Activated naive CD4-positive, alpha-beta T cell (primary cell): Measurements from ENCODE around the gene LPIN3.

Experiments
- DNase-seq, 4 experiments: peaks; one replicate each; lab custom pipeline; 2025; lab: John Stamatoyannopoulos, UW

LPIN3 gene

DNA sequence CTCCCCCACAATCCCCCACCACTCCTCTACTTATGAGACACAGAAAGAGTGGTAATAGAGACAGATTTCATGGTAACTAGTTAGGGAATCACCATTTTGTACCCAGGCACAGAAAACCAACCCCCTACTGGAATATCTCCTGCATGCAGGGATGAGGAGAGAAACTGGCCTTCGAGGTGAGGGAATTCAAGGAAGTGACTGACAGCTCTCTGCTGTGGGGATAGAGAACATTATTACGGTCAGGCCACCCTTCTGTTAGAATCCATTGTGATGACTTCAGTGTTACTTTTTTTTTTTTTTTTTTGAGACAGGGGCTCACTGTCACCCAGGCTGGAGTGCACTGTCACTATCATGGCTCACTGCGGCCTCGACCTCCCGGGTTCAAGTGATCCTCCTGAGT is 13.4 kb upstream of the LPIN3 start:
- DNase-seq = no peak

DNA sequence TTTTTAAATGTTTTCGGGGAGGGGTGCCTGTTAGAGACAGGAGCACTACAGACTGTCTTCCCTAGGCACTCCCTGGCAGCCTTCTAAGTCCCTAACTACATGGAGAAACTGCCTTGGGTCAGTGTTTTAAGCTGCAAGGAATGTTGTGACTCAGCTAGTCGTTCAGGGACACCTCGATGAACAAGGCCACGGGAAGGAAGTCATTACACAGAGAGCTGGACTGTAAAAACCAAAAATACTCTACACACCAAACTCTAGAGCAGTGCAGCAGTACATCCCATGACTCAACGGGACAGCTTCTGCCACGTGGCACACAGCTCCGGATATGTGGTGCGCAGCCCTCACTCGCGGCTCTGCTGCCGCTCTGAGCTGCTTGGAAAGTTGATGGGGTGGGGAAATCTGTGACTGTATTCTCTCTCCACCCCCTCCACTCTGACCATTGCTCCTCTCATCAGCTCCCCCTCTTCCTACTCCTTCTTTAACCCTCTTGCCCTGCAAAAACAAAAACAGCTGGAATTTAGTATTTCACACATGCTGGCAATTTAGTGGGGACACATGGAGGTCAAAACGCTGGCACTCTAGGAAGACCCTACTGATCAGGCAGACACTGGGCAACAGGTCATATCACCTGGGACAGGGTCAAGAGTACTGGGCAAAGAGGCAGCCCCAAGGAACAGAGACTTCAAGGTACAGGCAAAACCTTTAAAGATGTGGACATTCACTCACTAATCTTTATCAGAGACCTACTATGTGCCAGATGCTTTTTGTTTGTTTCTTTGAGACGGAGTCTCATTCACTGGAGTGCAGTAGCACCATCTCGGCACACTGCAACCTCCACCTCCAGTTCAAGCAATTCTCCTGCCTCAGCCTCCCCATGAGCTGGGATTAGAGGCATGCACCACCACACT is 10.9 kb upstream of the LPIN3 start:
- peak; percentile 6 to 43 (median 18) for DNase-seq

DNA sequence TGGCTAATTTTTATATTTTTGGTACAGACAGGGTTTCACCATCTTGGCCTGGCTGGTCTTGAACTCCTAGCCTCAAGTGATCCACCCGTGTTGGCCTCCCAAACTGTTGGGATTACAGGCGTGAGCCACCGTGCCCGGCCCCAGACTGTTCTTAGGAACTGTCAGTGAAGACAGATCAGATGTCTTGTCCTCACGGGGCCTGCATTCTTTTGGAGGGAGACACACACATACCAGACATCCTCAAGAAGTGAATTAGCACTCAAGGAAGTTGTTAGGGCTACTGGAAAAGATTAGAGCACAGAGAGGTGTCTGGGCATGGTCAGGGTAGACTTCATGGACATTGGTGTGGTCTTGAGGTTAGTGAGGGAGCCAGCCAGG is 10.3 kb upstream of the LPIN3 start:
- DNase-seq = no peak

DNA sequence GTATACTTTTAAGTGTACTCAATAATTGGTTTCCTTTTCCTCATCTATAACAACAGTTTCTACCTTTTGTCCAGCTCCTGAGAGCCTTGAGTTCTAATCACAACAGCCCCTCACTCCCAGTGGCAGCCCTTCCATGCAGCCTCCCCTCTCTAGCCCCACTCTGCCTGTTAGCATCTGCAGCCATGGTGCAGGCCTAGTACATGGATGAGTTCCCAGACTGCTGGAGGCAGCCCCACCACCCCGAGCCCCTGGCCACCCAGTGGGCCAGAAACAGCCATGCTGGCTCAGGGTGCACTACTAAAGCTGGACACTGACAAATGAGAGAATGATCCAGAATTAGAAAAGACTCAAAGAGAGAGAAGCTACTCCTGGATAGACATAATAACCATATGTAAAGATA is 9.7 kb upstream of the LPIN3 start:
- DNase-seq = no peak

DNA sequence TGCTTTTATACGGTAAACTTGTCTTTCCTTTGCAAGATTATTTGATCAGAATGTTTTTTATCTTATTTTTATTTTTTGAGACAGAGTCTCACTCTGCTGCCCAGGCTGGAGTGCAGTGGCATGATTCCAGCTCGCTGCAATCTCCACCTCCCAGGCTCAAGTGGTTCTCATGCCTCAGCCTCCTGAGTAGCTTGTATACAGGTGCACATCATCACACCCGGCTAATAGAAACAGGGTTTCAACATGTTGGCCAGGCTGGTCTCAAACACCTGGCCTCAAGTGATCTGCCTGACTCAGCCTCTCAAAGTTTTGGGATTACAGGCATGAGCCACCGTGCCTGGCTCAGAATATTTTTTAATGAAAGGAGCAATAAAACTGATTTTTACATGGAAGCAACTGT is 8.9 kb upstream of the LPIN3 start:
- DNase-seq = no peak

DNA sequence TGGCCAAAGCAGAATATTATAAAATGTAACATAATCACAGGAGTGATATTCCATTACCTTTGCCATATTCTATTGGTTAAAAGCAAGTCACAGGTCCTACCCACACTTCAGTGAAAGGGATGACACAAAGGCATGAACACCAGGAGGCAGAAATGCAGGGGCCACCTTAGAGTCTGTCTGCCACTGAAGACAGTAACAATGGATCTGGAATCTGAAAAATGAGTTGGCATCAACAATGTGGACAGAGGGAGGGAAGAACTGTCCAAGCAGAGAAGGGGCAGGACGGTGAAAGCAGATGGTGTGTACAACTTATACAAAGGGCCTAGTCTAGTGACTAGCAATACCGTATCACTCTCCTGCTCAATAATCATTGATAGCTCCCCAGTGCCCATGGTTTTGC is 6.6 kb upstream of the LPIN3 start:
- DNase-seq = no peak

DNA sequence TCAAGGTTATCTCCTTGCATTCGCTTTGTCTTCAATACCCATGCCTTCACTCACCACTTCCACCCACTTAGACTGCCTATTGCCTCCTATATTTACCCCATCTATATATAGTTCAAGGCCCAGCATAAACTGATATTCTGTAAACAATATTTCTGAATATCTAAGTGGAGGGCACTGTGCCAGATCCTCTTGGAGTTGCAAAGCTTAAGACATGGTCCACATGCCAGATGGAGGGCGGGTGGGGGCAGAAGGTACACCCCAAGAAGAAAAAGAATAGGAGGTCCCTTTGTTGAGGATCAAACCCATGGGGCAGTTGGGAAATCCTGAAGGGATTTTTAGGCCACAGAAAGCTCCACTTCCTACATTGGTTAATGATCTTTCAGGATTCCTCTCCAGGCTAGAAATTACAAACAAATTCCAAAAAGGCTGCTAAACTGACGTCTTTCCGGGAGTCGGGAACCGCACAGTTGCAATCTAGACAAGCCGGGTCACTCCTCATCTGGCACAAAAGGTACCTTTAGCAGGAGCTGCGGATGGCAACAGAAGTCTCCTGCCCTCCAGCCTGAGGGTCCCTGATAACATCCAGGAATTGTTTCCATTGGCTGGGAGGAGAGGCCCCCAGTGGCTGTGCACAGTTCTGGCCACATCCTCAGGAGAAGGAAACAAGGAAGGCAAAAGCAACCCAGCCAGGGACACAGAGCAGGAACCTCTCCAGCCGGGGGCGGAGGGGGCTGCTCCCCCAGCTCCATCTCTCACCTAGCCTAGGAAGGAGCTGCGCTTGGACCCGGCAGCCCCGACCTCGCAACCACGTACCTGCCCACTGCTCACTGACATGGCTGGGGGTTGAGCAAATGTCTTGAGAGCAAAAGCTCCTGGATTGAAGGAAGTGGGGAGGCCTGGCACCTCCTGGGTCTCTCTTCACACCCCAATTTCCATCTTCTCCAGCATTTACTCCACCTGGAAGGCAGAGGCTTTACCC is 5.9 kb upstream of the LPIN3 start:
- DNase-seq = no peak

DNA sequence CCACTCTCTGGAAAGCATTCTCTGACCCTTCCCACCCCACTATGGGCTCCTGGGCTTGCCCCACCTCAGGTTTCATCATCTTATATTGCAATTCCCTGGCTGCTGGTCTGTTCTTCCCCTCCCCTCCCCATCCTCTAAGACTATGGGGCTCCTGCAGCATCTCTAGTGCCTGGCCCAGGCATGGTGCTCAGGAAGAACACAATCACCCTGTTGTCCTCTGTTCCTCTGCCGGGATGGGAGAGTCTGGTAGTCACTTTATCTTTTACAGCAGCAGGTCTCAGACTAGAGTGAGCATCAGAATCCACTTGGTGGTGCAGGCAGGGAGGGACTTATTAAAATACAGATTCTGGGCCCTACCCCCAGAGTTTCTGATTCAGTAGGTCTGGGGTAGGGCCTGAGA is 5.0 kb upstream of the LPIN3 start:
- no peak for DNase-seq

DNA sequence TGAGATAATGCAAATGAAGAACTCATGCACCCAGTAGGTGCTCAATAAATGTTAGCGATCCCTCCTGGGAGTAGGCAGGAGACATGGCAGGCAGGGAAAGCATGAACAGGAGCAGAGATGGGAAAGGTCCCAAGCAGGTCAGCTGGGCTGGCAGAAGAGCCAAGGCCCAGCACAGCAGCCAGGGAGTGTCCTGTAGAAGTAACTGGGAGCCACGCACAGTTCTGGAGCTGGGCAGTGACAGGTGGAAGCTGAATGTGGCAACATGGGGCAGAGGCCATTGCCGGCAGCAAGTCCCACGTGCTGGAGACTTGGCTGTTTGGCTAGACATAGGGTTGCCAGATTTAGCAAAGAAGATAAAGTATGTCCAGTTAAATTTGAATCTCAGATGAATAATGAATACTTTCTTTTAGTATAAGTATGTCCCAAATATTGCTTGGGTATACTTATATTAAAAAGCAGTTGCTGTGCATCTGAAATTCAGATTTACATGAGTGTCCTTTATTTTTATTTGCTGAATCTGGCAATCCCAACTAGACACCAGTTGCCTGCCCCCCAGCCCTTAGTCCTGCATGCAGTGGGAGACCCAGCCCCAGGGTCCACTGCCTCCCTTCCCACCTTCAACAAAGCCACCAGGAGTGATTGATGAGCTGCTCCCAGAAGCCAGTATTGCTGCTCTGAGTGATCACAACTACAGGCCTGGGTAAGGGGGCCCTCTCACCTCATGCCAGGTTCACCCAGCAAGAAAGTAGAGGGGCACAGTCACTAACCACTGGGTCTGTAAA is 3.7 kb upstream of the LPIN3 start:
- no peak for DNase-seq

DNA sequence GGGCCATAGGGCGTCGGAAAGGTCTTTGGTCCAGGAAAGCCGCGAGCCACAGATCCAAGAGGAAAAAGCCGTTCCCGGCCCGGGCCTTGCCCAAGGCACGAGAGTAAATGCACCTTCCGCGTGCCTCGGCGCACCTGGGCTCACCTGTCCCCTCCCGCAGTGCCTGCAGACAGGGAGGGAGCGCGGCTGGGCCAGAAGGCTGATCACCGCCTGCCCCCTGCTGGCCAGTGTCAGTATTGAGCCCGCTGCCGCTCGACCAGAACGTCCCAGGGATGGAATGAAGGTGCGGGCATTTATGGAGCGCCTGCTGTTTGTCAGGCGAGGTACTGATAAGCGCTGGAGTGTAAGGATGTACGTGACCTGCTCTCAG is 679 bp upstream of the LPIN3 start:
- peak; percentile 68 to 86 (median 78) for DNase-seq

DNA sequence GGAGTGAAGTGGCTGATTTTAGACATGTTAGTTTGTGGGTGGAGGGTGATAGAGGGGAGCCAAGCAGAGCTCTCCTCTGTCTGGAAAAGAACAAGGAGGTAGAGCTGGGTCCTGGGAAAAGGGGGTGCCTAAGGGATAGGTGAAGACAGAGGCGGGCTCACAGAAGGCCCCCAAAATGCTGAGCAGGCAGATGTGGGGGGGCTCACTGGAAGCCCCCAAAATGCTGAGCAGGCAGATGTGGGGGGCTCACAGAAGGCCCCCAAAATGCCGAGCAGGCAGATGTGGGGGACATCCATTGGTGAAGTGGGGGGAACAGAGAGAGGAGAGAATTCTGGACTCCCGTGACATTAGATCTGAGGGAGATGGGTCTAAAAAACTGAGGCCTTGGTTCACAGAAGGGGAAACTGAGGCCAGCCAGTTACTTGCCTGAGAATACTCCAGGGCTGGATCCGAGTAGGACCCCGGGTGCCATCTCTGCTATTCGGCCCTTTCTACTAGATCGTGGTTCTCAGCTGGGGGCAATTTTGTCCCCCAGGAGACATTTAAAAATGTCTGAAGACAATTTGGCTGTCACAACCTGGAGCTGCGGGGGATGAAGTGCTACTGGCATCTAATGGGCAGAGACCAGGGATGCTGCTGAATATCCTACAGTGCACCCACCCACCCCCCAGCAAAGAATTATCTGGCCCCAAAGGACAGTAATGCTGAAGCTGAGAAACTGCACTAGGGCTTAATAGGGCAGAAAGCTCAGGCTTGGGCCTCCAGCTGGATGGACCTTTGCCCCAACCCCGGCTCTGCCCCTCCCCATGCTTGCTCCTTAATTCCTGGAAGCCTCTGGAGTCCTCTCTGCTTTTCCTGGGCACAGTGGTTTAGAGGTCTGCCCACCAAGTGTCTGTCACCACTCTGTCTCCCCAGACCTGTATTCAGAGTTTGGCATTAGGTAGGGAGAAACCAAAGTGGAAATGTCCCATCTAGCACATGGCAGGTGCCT is 2.1 kb downstream of the LPIN3 start:
- DNase-seq = no peak

DNA sequence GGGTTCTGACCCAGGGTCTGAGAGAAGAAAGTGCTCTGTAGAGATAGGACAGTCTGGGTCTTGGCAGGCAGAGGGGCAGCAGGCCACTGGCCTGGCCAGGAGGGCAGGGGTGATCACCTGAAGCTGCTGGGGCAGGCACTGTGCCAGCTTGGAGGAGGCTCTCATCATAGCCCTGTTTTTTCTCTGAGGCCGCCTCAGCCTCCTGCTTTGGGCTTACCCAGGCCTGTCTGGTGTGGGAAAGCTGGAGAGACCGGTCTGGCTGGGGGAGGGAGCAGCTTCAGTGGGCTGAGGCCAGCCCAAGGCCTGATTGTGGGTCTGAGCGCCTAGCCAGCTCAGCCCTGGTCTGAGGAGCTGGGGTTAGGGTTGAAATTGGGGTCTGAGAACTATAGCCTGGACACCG is 3.9 kb downstream of the LPIN3 start:
- DNase-seq = no peak

DNA sequence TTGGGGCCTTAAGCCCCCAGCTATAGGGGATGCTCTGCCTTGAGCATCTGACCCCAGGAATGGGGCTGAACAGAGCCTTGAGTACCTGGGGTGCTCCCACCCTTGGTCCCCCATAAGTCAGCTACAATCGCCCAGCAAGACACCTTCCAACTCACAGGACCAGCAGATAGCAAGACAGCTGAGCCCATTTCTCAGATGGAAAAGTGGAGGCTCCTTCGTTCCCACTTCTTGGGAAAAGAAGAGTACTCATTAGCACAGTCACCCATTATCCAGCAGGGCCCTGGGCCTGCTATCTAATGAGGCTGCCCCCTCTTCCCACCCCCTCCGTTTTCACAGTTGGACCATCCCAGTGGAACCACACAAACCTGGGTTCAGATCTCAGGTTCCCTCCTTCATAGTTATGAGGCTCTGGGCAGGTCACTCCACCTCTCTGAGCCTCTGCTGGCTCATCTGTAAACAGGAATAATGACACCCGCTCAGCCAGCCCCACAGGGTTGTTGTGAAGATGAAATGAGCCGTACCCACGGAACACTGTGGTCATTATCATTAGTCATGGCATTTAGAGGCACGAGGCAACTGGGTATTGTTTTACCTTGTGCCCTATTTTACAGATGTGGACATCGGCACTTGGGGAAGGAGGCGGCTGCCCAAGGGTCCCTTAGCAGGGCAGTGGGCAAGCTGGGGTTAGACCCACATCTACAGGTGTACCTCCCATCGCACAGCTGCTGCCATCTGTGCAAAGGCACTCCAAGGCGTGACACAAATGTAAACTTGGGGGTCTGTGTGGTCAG is 4.5 kb downstream of the LPIN3 start:
- DNase-seq = no peak

DNA sequence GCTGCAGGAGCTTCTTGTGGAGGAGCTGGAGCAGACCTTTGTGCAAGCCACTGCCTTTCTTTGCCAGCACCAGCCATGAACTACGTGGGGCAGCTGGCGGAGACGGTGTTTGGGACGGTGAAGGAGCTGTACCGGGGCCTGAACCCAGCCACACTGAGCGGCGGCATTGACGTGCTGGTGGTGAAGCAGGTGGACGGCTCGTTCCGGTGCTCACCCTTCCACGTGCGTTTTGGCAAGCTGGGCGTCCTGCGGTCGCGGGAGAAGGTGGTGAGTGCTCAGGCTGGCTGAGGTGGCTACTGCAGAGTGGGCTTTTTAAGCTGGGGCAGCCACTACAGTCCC is 5.1 kb downstream of the LPIN3 start:
- no peak for DNase-seq

DNA sequence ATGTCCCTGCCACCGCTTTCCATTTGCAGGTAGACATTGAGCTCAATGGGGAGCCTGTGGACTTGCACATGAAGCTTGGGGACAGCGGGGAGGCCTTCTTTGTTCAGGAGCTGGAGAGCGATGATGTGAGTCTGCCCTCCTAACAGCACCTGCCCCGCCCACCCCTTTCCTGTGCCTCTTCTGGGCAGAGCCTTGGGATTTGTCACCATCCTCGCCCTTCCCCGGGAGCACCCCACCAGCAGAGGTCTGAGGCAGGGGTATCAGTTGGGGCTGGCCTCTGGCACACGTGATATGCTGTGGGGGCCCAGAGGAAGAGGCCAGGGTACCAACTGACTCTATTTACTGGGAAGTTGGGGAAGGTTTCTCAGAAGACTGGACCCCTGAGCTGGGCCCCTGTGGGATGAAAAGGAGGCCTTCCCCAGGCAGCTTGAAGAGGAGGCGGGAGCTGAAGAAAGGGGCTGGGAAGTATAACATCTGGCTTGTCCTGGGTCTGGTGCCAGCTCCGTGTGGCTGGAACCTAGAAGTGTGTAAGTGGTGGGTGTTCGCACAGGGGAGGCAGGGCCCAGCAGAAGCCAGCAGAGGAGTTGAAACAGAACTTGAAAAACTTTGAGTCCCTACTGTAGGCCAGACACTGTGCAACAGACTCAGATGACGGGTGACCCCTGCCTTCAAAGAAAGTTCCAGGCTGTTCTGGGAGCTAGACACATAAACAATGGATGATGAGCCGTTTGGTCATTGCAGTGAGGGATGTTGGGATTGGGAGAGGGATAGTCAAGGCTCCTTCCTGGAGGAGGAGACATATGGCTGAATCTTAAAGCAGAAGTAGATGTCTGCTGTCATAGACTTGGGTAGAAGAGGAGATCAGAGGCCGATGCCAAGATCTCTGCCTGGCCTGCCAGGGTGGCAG is 7.2 kb downstream of the LPIN3 start:
- DNase-seq = no peak

DNA sequence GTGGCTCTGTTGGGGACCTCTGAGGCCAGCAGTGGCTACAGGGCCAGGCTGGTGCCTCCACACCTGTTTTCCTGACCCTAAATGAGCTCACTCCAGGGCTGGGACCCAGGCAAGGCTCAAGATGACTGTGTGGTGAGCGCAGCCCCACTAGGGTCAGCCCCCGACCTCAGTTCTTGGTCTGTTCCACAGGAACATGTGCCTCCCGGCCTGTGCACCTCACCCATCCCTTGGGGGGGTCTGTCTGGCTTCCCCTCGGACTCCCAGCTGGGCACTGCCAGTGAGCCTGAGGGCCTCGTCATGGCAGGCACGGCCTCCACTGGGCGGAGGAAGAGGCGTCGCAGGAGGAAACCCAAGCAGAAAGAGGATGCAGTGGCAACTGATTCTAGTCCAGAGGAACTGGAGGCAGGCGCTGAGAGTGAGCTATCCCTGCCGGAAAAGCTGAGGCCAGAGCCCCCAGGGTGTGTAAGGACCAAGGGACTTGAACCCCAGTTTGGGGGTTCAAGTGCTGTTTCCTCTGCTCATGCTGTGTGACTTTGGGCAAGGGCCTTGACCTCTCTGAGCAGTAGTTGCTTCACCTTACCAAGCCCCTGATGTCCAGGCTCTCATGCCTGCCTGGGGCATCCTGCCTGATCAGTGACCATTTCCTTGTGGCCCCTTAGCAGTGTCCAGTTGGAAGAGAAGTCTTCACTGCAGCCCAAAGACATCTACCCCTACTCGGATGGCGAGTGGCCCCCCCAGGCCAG is 8.0 kb downstream of the LPIN3 start:
- no peak for DNase-seq

DNA sequence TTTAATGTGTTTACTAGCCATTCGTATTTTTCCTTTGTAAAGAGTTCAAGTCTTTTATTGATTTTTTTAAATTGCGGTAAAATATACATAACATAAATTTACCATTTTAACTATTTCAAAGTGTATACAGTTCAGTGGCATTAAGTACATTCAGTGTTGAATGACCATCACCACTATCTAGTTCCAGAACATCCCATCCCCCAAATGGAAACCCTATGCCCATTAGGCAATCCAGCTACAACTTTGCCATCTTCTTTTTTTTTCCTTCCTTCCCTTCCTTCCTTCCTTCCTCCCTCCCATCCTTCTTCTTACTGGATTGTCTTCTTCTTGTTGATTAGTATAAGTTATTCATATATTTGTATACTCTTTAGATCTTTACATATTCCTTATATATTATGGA is 8.6 kb downstream of the LPIN3 start:
- no peak for DNase-seq

DNA sequence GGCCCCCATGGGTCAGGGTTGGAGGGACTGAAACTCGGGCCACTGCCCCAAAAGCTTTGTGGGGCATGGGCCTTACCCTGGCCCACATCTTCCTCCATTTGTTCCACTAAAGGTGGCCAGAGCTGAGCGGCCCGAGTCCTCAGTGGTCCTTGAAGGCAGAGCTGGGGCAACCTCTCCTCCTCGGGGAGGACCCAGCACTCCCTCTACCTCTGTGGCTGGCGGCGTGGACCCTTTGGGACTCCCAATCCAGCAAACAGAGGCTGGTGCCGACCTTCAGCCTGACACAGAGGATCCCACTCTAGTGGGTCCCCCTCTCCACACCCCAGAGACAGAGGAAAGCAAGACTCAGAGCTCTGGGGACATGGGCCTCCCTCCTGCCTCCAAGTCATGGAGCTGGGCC is 9.3 kb downstream of the LPIN3 start:
- no peak for DNase-seq
